ENCODE measurements around the gene POLR2I. TPM values are rescaled to one million over a fixed set of nuclear protein-coding genes. Genes with fewer than 3 reads are reported as not detected.
"Not testable (repeated sequence)": the region's sequence is repeated elsewhere in the genome, so short reads cannot be mapped to it uniquely, and the experiment has no call there.

The POLR2I gene
- total RNA-seq, 1 donor from 2014 or later, result 62.2 TPM

DNA sequence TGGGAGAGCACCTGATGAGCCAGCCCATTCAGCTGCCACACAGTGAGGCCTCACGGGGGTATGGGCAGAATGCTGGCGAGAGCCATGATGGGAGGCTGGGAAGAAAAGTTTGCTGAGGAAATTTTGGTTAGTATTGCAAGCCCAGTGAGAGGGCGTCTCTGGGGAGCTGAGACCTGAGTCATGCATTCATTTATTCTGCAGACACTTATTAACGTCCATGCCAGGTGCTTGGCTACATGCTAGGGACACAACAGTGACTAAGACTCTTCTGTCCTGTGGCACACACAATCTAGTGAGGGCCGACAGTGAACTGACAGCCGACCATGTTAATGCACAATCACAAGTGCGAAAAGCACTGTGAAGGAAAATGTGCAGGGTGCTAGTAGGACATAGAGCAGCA lies 32.8 kb downstream of the POLR2I start:
- H3K27me3 Mint-ChIP-seq (ENCODE audit: unreplicated experiment), result no peaks in the 10 kb centered on the region
- H3K4me3 Mint-ChIP-seq (ENCODE audit: unreplicated experiment), result no peak overlapping the region
- H3K36me3 Mint-ChIP-seq (ENCODE audit: unreplicated experiment), result peaks cover 9% of the 10 kb centered on the region
- TF ChIP-seq CTCF (IDR thresholded peaks at IDR 0.05), result no peak
- H3K9me3 Mint-ChIP-seq (ENCODE audit: unreplicated experiment), result no peaks in the 10 kb centered on the region
- no peak for DNase-seq (ENCODE audit: extremely low spot score, unreplicated experiment)
- no peak overlapping the region for H3K27ac Mint-ChIP-seq (ENCODE audit: unreplicated experiment)
- no peaks in the 10 kb centered on the region for H3K4me1 Mint-ChIP-seq (ENCODE audit: unreplicated experiment)

- no peak for DNase-seq (ENCODE audit: extremely low spot score, unreplicated experiment)
- TF ChIP-seq CTCF (IDR thresholded peaks at IDR 0.05), result no peak
- H3K27ac Mint-ChIP-seq (ENCODE audit: unreplicated experiment), result no peak overlapping the region
- no peaks in the 10 kb centered on the region for H3K27me3 Mint-ChIP-seq (ENCODE audit: unreplicated experiment)
- H3K9me3 Mint-ChIP-seq (ENCODE audit: unreplicated experiment), result no peaks in the 10 kb centered on the region
- no peaks in the 10 kb centered on the region for H3K4me1 Mint-ChIP-seq (ENCODE audit: unreplicated experiment)
- peaks cover 9% of the 10 kb centered on the region for H3K36me3 Mint-ChIP-seq (ENCODE audit: unreplicated experiment)
- H3K4me3 Mint-ChIP-seq (ENCODE audit: unreplicated experiment), result no peak overlapping the region
These were observed 33.3 kb downstream of the POLR2I start for GRCh38 chr19:36081385-36081784.

GRCh38 chr19:36079389-36079945 lies 35.2 kb downstream of the POLR2I start:
- peaks cover 5% of the 10 kb centered on the region for H3K36me3 Mint-ChIP-seq (ENCODE audit: unreplicated experiment)
- no peak for DNase-seq (ENCODE audit: extremely low spot score, unreplicated experiment)
- H3K27ac Mint-ChIP-seq (ENCODE audit: unreplicated experiment), result no peak overlapping the region
- H3K9me3 Mint-ChIP-seq (ENCODE audit: unreplicated experiment), result no peaks in the 10 kb centered on the region
- TF ChIP-seq CTCF (IDR thresholded peaks at IDR 0.05), result no peak
- no peaks in the 10 kb centered on the region for H3K27me3 Mint-ChIP-seq (ENCODE audit: unreplicated experiment)
- H3K4me3 Mint-ChIP-seq (ENCODE audit: unreplicated experiment), result no peak overlapping the region
- H3K4me1 Mint-ChIP-seq (ENCODE audit: unreplicated experiment), result no peaks in the 10 kb centered on the region

- Mint-ChIP-seq H3K4me3 (ENCODE audit: unreplicated experiment) (no peak overlapping the region), H3K9me3 (ENCODE audit: unreplicated experiment) (no peaks in the 10 kb centered on the region), H3K4me1 (ENCODE audit: unreplicated experiment) (peaks cover 6% of the 10 kb centered on the region), H3K36me3 (ENCODE audit: unreplicated experiment) (peaks cover 6% of the 10 kb centered on the region), H3K27me3 (ENCODE audit: unreplicated experiment) (no peaks in the 10 kb centered on the region), H3K27ac (ENCODE audit: unreplicated experiment) (no peak overlapping the region)
- no peak for DNase-seq (ENCODE audit: extremely low spot score, unreplicated experiment)
- no peak for TF ChIP-seq CTCF (IDR thresholded peaks at IDR 0.05)
These were observed 41.4 kb downstream of the POLR2I start for GRCh38 chr19:36073121-36073876.

- TF ChIP-seq CTCF (IDR thresholded peaks at IDR 0.05), result no peak
- H3K9me3 Mint-ChIP-seq (ENCODE audit: unreplicated experiment), result no peaks in the 10 kb centered on the region
- no peak overlapping the region for H3K4me3 Mint-ChIP-seq (ENCODE audit: unreplicated experiment)
- peaks cover 7% of the 10 kb centered on the region for H3K36me3 Mint-ChIP-seq (ENCODE audit: unreplicated experiment)
- no peaks in the 10 kb centered on the region for H3K27me3 Mint-ChIP-seq (ENCODE audit: unreplicated experiment)
- peaks cover 6% of the 10 kb centered on the region for H3K4me1 Mint-ChIP-seq (ENCODE audit: unreplicated experiment)
- H3K27ac Mint-ChIP-seq (ENCODE audit: unreplicated experiment), result no peak overlapping the region
- no peak for DNase-seq (ENCODE audit: extremely low spot score, unreplicated experiment)
These were observed 42.6 kb downstream of the POLR2I start for GRCh38 chr19:36072081-36072480.

DNA sequence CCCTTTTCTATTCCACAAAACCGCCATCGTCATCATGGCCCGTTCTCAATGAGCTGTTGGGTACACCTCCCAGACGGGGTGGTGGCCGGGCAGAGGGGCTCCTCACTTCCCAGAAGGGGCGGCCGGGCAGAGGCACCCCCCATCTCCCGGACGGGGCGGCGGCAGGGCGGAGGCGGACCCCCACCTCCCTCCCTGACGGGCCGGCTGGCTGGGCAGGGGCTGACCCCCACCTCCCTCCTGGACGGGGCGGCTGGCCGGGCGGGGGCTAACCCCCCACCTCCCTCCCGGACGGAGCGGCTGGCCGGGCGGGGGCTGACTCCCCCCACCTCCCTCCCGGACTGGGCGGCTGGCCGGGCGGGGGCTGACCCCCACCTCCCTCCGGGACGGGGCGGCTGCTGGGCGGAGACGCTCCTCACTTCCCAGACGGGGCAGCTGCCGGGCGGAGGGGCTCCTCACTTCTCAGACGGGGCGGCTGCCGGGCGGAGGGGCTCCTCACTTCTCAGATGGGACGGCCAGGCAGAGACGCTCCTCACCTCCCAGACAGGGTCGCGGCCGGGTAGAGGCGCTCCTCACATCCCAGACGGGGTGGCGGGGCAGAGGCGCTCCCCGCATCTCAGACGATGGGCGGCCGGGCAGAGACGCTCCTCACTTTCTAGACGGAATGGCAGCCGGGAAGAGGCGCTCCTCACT lies 45.7 kb downstream of the POLR2I start:
- H3K4me1 Mint-ChIP-seq (ENCODE audit: unreplicated experiment); H3K9me3 Mint-ChIP-seq (ENCODE audit: unreplicated experiment); H3K27ac Mint-ChIP-seq (ENCODE audit: unreplicated experiment); H3K4me3 Mint-ChIP-seq (ENCODE audit: unreplicated experiment); H3K27me3 Mint-ChIP-seq (ENCODE audit: unreplicated experiment); DNase-seq (ENCODE audit: extremely low spot score, unreplicated experiment); H3K36me3 Mint-ChIP-seq (ENCODE audit: unreplicated experiment): not testable (repeated sequence)
